Astrocyte of the cerebellum (primary cell): ENCODE data around the gene RIPOR2.

Experiments
- DNase-seq: peaks from one replicate; pipeline ENCODE4 v3.0.0-alpha.2; 2011; ENCODE audit warnings: low read depth
- H3K4me3 ChIP-seq: 2 replicates; pipeline ENCODE4 v1.5.1; 2011; ENCODE audit warnings: mild to moderate bottlenecking, low read depth, low read length, moderate library complexity
- in situ Hi-C: cut with HindIII; loops from 2 replicates; pipeline ENCODE4 v1.10.0; 2017; ENCODE audit warnings: low sequenced_read_pairs
- TF ChIP-seq, protein P1 (sequence below): IDR thresholded peaks from 2 replicates; pipeline ENCODE4 v1.5.1; 2012; ENCODE audit warnings: low read length, low read depth, moderate library complexity, mild to moderate bottlenecking; ENCODE audit errors: missing control alignments

Gene RIPOR2

DNA sequence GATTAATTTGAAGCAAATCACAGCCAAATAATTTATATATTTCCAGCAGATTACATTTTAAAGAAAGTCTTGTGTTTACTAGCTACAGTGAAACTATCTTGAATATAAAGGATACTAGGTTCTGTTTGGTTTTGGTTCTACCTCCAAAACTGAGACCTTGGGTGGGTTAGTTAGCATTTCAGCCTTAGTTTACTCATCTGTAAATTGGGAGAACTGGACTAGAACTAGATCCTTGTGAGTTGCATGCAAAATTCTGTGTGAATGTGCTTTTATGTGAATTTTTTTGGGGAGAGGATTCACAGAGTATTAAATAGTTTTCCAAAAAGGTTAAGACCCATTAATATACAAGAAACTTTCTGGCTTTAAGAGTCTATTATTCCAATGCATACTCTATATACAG, 156.9 kb downstream of the RIPOR2 start:
- in situ Hi-C loops = no loop called here
- TF ChIP-seq, protein P1, sequence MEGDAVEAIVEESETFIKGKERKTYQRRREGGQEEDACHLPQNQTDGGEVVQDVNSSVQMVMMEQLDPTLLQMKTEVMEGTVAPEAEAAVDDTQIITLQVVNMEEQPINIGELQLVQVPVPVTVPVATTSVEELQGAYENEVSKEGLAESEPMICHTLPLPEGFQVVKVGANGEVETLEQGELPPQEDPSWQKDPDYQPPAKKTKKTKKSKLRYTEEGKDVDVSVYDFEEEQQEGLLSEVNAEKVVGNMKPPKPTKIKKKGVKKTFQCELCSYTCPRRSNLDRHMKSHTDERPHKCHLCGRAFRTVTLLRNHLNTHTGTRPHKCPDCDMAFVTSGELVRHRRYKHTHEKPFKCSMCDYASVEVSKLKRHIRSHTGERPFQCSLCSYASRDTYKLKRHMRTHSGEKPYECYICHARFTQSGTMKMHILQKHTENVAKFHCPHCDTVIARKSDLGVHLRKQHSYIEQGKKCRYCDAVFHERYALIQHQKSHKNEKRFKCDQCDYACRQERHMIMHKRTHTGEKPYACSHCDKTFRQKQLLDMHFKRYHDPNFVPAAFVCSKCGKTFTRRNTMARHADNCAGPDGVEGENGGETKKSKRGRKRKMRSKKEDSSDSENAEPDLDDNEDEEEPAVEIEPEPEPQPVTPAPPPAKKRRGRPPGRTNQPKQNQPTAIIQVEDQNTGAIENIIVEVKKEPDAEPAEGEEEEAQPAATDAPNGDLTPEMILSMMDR = no peak
- no peak overlapping the region for H3K4me3 ChIP-seq
- no peak for DNase-seq

DNA sequence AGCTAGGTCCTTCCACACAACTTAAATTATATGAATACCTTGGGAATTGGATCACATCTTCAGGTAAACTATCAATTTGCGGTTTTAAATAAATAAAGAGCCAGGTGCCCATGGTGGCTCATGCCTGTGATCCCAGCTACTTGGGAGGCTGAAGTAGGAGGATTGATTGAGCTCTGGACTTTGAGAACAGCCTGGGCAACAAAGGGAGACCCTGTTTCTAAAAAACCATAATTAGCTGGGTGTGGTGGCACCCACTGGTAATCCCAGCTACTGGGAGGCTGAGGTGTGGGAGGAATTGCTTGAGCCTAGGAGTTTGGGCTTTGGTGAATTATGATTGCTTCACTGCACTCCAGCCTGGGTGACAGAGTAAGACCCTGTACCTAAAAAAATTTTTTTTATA, 157.6 kb downstream of the RIPOR2 start:
- no peak for DNase-seq
- TF ChIP-seq, protein P1 = no peak
- no peak overlapping the region for H3K4me3 ChIP-seq
- in situ Hi-C loops = no loop called here

DNA sequence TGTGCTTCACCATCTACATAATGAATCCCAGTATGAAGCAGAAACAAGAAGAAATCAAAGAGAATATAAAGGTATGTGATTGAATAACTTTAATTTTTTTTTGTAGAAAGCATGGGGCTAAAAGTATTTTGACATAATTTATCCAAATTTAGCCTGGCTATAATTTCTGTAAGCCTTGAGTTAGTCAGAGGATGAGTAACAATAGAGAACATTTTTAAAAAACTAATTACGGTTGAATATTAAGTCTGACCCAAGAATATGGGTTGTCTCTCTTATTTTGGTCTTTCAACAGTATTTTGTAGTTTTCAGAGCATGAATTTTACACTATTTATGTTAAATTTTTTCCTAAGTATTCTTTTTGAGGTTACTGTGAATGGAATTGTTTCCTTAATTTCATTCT, 158.5 kb downstream of the RIPOR2 start:
- in situ Hi-C loops = no loop called here
- TF ChIP-seq, protein P1 = no peak
- no peak overlapping the region for H3K4me3 ChIP-seq
- DNase-seq = no peak

GRCh38 chr6:24775520-24776058, 160.2 kb downstream of the RIPOR2 start:
- peak; percentile 23 for DNase-seq
- TF ChIP-seq, protein P1 = no peak
- in situ Hi-C loops = no loop called here
- H3K4me3 ChIP-seq = peak overlapping the region; percentile 100

DNA sequence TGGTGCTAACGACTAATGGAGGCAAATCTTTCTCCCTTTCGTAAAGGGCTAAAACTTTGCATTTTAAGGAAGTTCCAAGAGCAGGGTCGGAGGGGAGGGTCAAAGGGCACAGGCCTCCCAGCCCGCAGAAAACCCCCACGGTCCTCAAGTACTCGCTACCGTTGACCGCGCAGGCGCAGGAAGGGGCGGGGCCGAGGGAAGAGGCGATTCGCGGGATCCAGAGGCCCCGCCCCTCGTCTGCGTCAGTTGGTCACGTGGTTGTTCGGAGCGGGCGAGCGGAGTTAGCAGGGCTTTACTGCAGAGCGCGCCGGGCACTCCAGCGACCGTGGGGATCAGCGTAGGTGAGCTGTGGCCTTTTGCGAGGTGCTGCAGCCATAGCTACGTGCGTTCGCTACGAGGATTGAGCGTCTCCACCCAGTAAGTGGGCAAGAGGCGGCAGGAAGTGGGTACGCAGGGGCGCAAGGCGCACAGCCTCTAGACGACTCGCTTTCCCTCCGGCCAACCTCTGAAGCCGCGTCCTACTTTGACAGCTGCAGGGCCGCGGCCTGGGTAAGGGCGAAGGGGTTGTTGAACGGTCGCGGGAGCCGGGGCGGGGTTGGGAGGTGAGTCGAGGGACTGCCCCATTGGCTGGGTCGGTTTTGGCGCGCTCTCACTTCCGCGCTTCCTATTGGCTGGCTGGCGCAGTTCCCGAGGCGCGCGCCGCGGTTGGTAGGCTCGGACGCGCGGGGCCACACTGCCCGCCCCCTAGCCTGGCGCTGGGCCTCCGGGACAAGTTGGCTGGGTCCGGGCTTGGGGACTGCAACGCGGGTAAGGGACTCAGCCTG, 160.9 kb downstream of the RIPOR2 start, which contains the start of gene GMNN:
Gene GMNN (plus strand): TSS at position 242 of the 824 bp plus-strand sequence. CDS start 2,310 bp downstream, outside the sequence.
- TF ChIP-seq, protein P1 = no peak
- in situ Hi-C loops = no loop called here
- DNase-seq = peak; percentile 80
- peak within 1 kb of the TSS; percentile 100 for H3K4me3 ChIP-seq

DNA sequence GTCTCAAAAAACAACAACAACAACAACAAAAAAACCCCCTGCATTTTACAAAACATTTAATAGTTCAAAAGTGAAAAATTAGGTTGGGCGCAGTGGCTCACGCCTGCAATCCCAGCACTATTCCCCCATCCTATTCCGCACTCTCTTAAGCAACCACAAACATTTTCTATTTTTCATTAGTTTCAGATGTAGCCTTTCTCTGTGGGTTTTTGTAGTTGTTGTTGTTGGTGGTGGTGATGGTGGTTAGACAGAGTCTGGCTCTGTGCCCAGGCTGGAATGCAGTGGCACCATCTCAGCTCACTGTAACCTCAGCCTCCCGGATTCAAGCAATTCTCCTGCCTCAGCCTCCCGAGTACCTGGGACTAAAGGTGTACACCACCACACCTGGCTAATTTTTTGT, 167.4 kb downstream of the RIPOR2 start:
- H3K4me3 ChIP-seq = no peak overlapping the region
- in situ Hi-C loops = no loop called here
- peak; percentile 22 for DNase-seq
- TF ChIP-seq, protein P1 = no peak
